Subcutaneous abdominal adipose tissue (tissue), 5 donors: ENCODE measurements around the gene CD3G.
A peak's percentile ranks its signal among the peaks of the same experiment; 100 is the strongest.
"Not testable (repeated sequence)": the region's sequence is repeated elsewhere in the genome, so short reads cannot be mapped to it uniquely, and the experiment has no call there.

Experiments used
- H3K27ac ChIP-seq: one replicate; pipeline ENCODE4 v1.7.0; 2013; ENCODE audit warnings: low read depth, mild to moderate bottlenecking, inconsistent platforms, low read length, moderate library complexity
- H3K27me3 ChIP-seq, 5 donors: one replicate each; pipeline ENCODE4 v1.7.0; 2013; ENCODE audit warnings: low read length in 5 of 5, inconsistent platforms in 1 of 5; ENCODE audit not compliant: control insufficient read depth in 5 of 5, insufficient read depth in 4 of 5
- H3K36me3 ChIP-seq, 5 donors: one replicate each; pipeline ENCODE4 v1.7.0; 2013; ENCODE audit warnings: low read length in 5 of 5; ENCODE audit not compliant: control insufficient read depth in 5 of 5, insufficient read depth in 5 of 5
- H3K4me1 ChIP-seq, 5 donors: one replicate each; pipeline ENCODE4 v1.7.0; 2013; ENCODE audit warnings: low read length in 5 of 5, mild to moderate bottlenecking in 3 of 5, moderate library complexity in 1 of 5; ENCODE audit not compliant: control insufficient read depth in 5 of 5, insufficient read depth in 5 of 5
- H3K4me3 ChIP-seq, 5 donors: one replicate each; pipeline ENCODE4 v1.7.0; 2013; ENCODE audit warnings: low read length in 5 of 5, low read depth in 1 of 5
- H3K9ac ChIP-seq, 5 donors: one replicate each; pipeline ENCODE4 v1.7.0; 2013; ENCODE audit warnings: low read length in 5 of 5, mild to moderate bottlenecking in 4 of 5, moderate library complexity in 3 of 5
- H3K9me3 ChIP-seq, 5 donors: one replicate each; pipeline ENCODE4 v1.7.0; 2013; ENCODE audit warnings: low read length in 5 of 5; ENCODE audit not compliant: control insufficient read depth in 5 of 5
- donor health status: healthy.
- donor health status: healthy.
- donor health status: healthy.
- donor health status: healthy.
- donor health status: healthy.

The CD3G gene

GRCh38 chr11:118398791-118399559 lies 54.8 kb downstream of the CD3G start:
- H3K27me3 ChIP-seq: no peaks in the 10 kb centered on the region
- H3K36me3 ChIP-seq: peaks cover 16 to 42% (median 31%) of the 10 kb centered on the region in 5 donors
- no peak overlapping the region for H3K4me3 ChIP-seq
- no peak overlapping the region for H3K9ac ChIP-seq
- H3K27ac ChIP-seq: no peak overlapping the region
- H3K4me1 ChIP-seq: peaks cover 2 to 27% (median 26%) of the 10 kb centered on the region in 5 donors
- H3K9me3 ChIP-seq: no peaks in the 10 kb centered on the region

- Histone ChIP-seq H3K4me1 (peaks cover 2 to 35% (median 30%) of the 10 kb centered on the region in 5 donors), H3K27me3 (no peaks in the 10 kb centered on the region), H3K9me3 (no peaks in the 10 kb centered on the region), H3K36me3 (peaks cover 13 to 31% (median 15%) of the 10 kb centered on the region in 5 donors), H3K9ac (peak within 1 kb of the TSS; percentile 86 to 98 (median 96)), H3K4me3 (peak within 1 kb of the TSS; percentile 93 to 99 (median 94)), H3K27ac (peak within 1 kb of the TSS; percentile 86)
Observed at GRCh38 chr11:118401151-118401879, 57.2 kb downstream of the CD3G start, which contains the start of gene ATP5MG. Gene ATP5MG, plus strand, starts transcription at chr11:118401606. Its CDS starts 60 bp downstream, at chr11:118401666.

GRCh38 chr11:118401880-118402590 lies 57.9 kb downstream of the CD3G start:
- peaks cover 2 to 38% (median 30%) of the 10 kb centered on the region in 5 donors for H3K4me1 ChIP-seq
- H3K27ac ChIP-seq: peak overlapping the region; percentile 86
- no peaks in the 10 kb centered on the region for H3K27me3 ChIP-seq
- no peaks in the 10 kb centered on the region for H3K9me3 ChIP-seq
- peak overlapping the region; percentile 93 to 99 (median 94) for H3K4me3 ChIP-seq
- peaks cover 11 to 31% (median 12%) of the 10 kb centered on the region in 5 donors for H3K36me3 ChIP-seq
- H3K9ac ChIP-seq: peak overlapping the region; percentile 86 to 98 (median 96)

GRCh38 chr11:118402594-118402993 lies 58.5 kb downstream of the CD3G start:
- Histone ChIP-seq H3K4me3 (peak overlapping the region; percentile 93 to 99 (median 94)), H3K4me1 (peaks cover 2 to 38% (median 30%) of the 10 kb centered on the region in 5 donors), H3K9ac (peak overlapping the region; percentile 86 to 98 (median 96)), H3K36me3 (peaks cover 7 to 29% (median 9%) of the 10 kb centered on the region in 5 donors), H3K27ac (peak overlapping the region; percentile 86)
- not testable (repeated sequence) for H3K27me3 ChIP-seq, H3K9me3 ChIP-seq
